ENCODE results near the gene OSCP1.

GRCh38 chr1:36397378-36398230, 52.6 kb downstream of the OSCP1 start, which contains the start of gene LSM10:
- TF ChIP-seq POLR2A (IDR thresholded peaks at IDR 0.05) (peak in 1 of 2 donors; percentile 92), POLR2AphosphoS5 (IDR thresholded peaks at IDR 0.05; ENCODE audit: insufficient read depth in 1 of 2, low read depth in 1 of 2) (peak; percentile 98 to 100)
- TF ChIP-seq, protein P1, sequence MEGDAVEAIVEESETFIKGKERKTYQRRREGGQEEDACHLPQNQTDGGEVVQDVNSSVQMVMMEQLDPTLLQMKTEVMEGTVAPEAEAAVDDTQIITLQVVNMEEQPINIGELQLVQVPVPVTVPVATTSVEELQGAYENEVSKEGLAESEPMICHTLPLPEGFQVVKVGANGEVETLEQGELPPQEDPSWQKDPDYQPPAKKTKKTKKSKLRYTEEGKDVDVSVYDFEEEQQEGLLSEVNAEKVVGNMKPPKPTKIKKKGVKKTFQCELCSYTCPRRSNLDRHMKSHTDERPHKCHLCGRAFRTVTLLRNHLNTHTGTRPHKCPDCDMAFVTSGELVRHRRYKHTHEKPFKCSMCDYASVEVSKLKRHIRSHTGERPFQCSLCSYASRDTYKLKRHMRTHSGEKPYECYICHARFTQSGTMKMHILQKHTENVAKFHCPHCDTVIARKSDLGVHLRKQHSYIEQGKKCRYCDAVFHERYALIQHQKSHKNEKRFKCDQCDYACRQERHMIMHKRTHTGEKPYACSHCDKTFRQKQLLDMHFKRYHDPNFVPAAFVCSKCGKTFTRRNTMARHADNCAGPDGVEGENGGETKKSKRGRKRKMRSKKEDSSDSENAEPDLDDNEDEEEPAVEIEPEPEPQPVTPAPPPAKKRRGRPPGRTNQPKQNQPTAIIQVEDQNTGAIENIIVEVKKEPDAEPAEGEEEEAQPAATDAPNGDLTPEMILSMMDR (IDR thresholded peaks at IDR 0.05): no peak

Measured in vagina (tissue), 2 donors.